Measurements from ENCODE around the gene NUP62CL. TPM values are rescaled to one million over a fixed set of nuclear protein-coding genes. Genes with fewer than 3 reads are reported as not detected.

NUP62CL gene
- total RNA-seq, result 10 to 100 TPM in 1 of 4 donors, 1 to 10 TPM in 2, not detected in 1; 4.4 to 17.7 (median 5.4) TPM

- intact Hi-C loops (cut with DNase I; ENCODE audit: low total_unique reads), result no loop called here
- H3K27ac ChIP-seq, result no peak within 1 kb of the TSS
- H3K4me3 ChIP-seq, result peak within 1 kb of the TSS; percentile 15 to 34
- TF ChIP-seq CTCF (IDR thresholded peaks at IDR 0.05) (no peak), POLR2A (IDR thresholded peaks at IDR 0.05) (no peak)
- H3K4me1 ChIP-seq, result no peaks in the 10 kb centered on the region
- no peaks in the 10 kb centered on the region for H3K9me3 ChIP-seq
- H3K36me3 ChIP-seq, result no peaks in the 10 kb centered on the region
- H3K27me3 ChIP-seq, result no peaks in the 10 kb centered on the region
- peak; percentile 46 to 56 for DNase-seq
Measured at GRCh38 chrX:107205770-107206696, at the start of gene NUP62CL, which contains the start of gene DNAAF6. TSS of gene NUP62CL (minus strand) at chrX:107206433. CDS start at chrX:107175146, 31,287 bp downstream. TSS of gene DNAAF6 (plus strand) at chrX:107206611. CDS start at chrX:107212876, 6,265 bp downstream.

- no peak overlapping the region for H3K4me3 ChIP-seq
- H3K36me3 ChIP-seq, result no peaks in the 10 kb centered on the region
- TF ChIP-seq POLR2A (IDR thresholded peaks at IDR 0.05), result no peak
- no peak for TF ChIP-seq CTCF (IDR thresholded peaks at IDR 0.05)
- no peaks in the 10 kb centered on the region for H3K9me3 ChIP-seq
- H3K27me3 ChIP-seq, result no peaks in the 10 kb centered on the region
- intact Hi-C loops (cut with DNase I; ENCODE audit: low total_unique reads), result no loop called here
- no peak for DNase-seq
- H3K27ac ChIP-seq, result no peak overlapping the region
- no peaks in the 10 kb centered on the region for H3K4me1 ChIP-seq
Measured at GRCh38 chrX:107228486-107228819, 22.2 kb upstream of the NUP62CL start.

GRCh38 chrX:107227780-107228485, 21.7 kb upstream of the NUP62CL start:
- intact Hi-C loops (cut with DNase I; ENCODE audit: low total_unique reads), result no loop called here
- Histone ChIP-seq H3K36me3 (no peaks in the 10 kb centered on the region), H3K27ac (no peak overlapping the region), H3K4me3 (no peak overlapping the region), H3K27me3 (no peaks in the 10 kb centered on the region), H3K9me3 (no peaks in the 10 kb centered on the region), H3K4me1 (no peaks in the 10 kb centered on the region)
- no peak for DNase-seq
- TF ChIP-seq CTCF (IDR thresholded peaks at IDR 0.05) (no peak), POLR2A (IDR thresholded peaks at IDR 0.05) (no peak)

GRCh38 chrX:107226757-107227156, 20.5 kb upstream of the NUP62CL start:
- TF ChIP-seq CTCF (IDR thresholded peaks at IDR 0.05), result no peak
- TF ChIP-seq POLR2A (IDR thresholded peaks at IDR 0.05), result no peak
- H3K9me3 ChIP-seq, result no peaks in the 10 kb centered on the region
- intact Hi-C loops (cut with DNase I; ENCODE audit: low total_unique reads), result no loop called here
- no peaks in the 10 kb centered on the region for H3K4me1 ChIP-seq
- no peaks in the 10 kb centered on the region for H3K36me3 ChIP-seq
- H3K27me3 ChIP-seq, result no peaks in the 10 kb centered on the region
- no peak for DNase-seq
- no peak overlapping the region for H3K4me3 ChIP-seq
- H3K27ac ChIP-seq, result no peak overlapping the region

GRCh38 chrX:107213477-107213876, 7.2 kb upstream of the NUP62CL start:
- intact Hi-C loops (cut with DNase I; ENCODE audit: low total_unique reads), result no loop called here

More at GRCh38 chrX:107213477-107213876, 7.2 kb upstream of the NUP62CL start:
- no peak for DNase-seq
- Histone ChIP-seq H3K27ac (no peak overlapping the region), H3K27me3 (no peaks in the 10 kb centered on the region), H3K4me3 (no peak overlapping the region), H3K36me3 (no peaks in the 10 kb centered on the region), H3K4me1 (no peaks in the 10 kb centered on the region), H3K9me3 (no peaks in the 10 kb centered on the region)
- TF ChIP-seq POLR2A (IDR thresholded peaks at IDR 0.05) (no peak), CTCF (IDR thresholded peaks at IDR 0.05) (no peak)

All from uterus (tissue), 4 donors.